ENCODE measurements around the gene HOXA6. TPM values are rescaled to one million over a fixed set of nuclear protein-coding genes. Genes with fewer than 3 reads are reported as not detected.

Gene HOXA6
- total and polyA plus RNA-seq, 4 experiments from 2014 or later: not detected

GRCh38 chr7:27114881-27115220 is 32.7 kb downstream of the HOXA6 start:
- intact Hi-C loops (cut with micrococcal nuclease): no loop called here
- no peaks in the 10 kb centered on the region for H3K36me3 ChIP-seq (ENCODE audit: insufficient read depth, low read length)
- Mint-ChIP-seq H3K4me3 (no peak overlapping the region), H3K27ac (no peak overlapping the region), H3K36me3 (no peaks in the 10 kb centered on the region), H3K4me1 (no peaks in the 10 kb centered on the region), H3K9me3 (no peaks in the 10 kb centered on the region), H3K27me3 (peaks cover 8 to 9% of the 10 kb centered on the region in 2 donors)
- H3K27me3 ChIP-seq (ENCODE audit: insufficient read depth, low read length): no peaks in the 10 kb centered on the region
- H3K9me3 ChIP-seq (ENCODE audit: control insufficient read depth in 1 of 2, low read length in 2 of 2): no peaks in the 10 kb centered on the region
- no peaks in the 10 kb centered on the region for H3K4me1 ChIP-seq (ENCODE audit: insufficient read depth, low read length)
- ChIA-PET POLR2A (ENCODE audit: partially characterized antibody) (no interaction called here), CTCF (ENCODE audit: partially characterized antibody) (interaction anchor here (1.3 kb wide), 1 partner anchor 45 kb away, joined by 3 read pairs; no protein-coding TSS in a partner anchor)
- no peak overlapping the region for H3K4me3 ChIP-seq (ENCODE audit: low read length in 2 of 2)
- DNase-seq: no peak
- no peak overlapping the region for H3K27ac ChIP-seq (ENCODE audit: low read depth, low read length)

- H3K9me3 ChIP-seq (ENCODE audit: control insufficient read depth in 1 of 2, low read length in 2 of 2): no peaks in the 10 kb centered on the region
- no peak overlapping the region for H3K4me3 ChIP-seq (ENCODE audit: low read length in 2 of 2)
- H3K27me3 ChIP-seq (ENCODE audit: insufficient read depth, low read length): no peaks in the 10 kb centered on the region
- H3K4me1 Mint-ChIP-seq: no peaks in the 10 kb centered on the region
- no peak overlapping the region for H3K27ac ChIP-seq (ENCODE audit: low read depth, low read length)
- no peak overlapping the region for H3K27ac Mint-ChIP-seq
- H3K4me3 Mint-ChIP-seq: no peak overlapping the region
- intact Hi-C loops (cut with micrococcal nuclease): no loop called here
- DNase-seq: no peak
- peaks cover 6 to 8% of the 10 kb centered on the region in 2 donors for H3K27me3 Mint-ChIP-seq
- ChIA-PET POLR2A (ENCODE audit: partially characterized antibody) (no interaction called here), CTCF (ENCODE audit: partially characterized antibody) (interaction anchor here (1.3 kb wide), 1 partner anchor 45 kb away, joined by 3 read pairs; no protein-coding TSS in a partner anchor)
- no peaks in the 10 kb centered on the region for H3K9me3 Mint-ChIP-seq
- no peaks in the 10 kb centered on the region for H3K4me1 ChIP-seq (ENCODE audit: insufficient read depth, low read length)
- no peaks in the 10 kb centered on the region for H3K36me3 Mint-ChIP-seq
- no peaks in the 10 kb centered on the region for H3K36me3 ChIP-seq (ENCODE audit: insufficient read depth, low read length)
Measured at GRCh38 chr7:27113991-27114769, 33.4 kb downstream of the HOXA6 start.

GRCh38 chr7:27112955-27113949 is 34.3 kb downstream of the HOXA6 start:
- POLR2A ChIA-PET (ENCODE audit: partially characterized antibody): no interaction called here
- CTCF ChIA-PET (ENCODE audit: partially characterized antibody): no interaction called here
- Mint-ChIP-seq H3K4me1 (no peaks in the 10 kb centered on the region), H3K4me3 (no peak overlapping the region), H3K36me3 (no peaks in the 10 kb centered on the region), H3K9me3 (peaks cover 0 to 2% (median 0%) of the 10 kb centered on the region in 8 donors), H3K27me3 (peaks cover 1 to 6% of the 10 kb centered on the region in 2 donors), H3K27ac (no peak overlapping the region)
- Histone ChIP-seq H3K4me1 (ENCODE audit: insufficient read depth, low read length) (no peaks in the 10 kb centered on the region), H3K36me3 (ENCODE audit: insufficient read depth, low read length) (no peaks in the 10 kb centered on the region), H3K4me3 (ENCODE audit: low read length in 2 of 2) (no peak overlapping the region), H3K9me3 (ENCODE audit: control insufficient read depth in 1 of 2, low read length in 2 of 2) (no peaks in the 10 kb centered on the region), H3K27me3 (ENCODE audit: insufficient read depth, low read length) (no peaks in the 10 kb centered on the region), H3K27ac (ENCODE audit: low read depth, low read length) (no peak overlapping the region)
- no peak for DNase-seq
- intact Hi-C loops (cut with micrococcal nuclease): no loop called here

GRCh38 chr7:27112361-27112760 is 35.2 kb downstream of the HOXA6 start:
- Histone ChIP-seq H3K36me3 (ENCODE audit: insufficient read depth, low read length) (no peaks in the 10 kb centered on the region), H3K27ac (ENCODE audit: low read depth, low read length) (no peak overlapping the region), H3K9me3 (ENCODE audit: control insufficient read depth in 1 of 2, low read length in 2 of 2) (no peaks in the 10 kb centered on the region), H3K4me3 (ENCODE audit: low read length in 2 of 2) (no peak overlapping the region), H3K4me1 (ENCODE audit: insufficient read depth, low read length) (no peaks in the 10 kb centered on the region), H3K27me3 (ENCODE audit: insufficient read depth, low read length) (no peaks in the 10 kb centered on the region)
- CTCF ChIA-PET (ENCODE audit: partially characterized antibody): no interaction called here
- Mint-ChIP-seq H3K36me3 (no peaks in the 10 kb centered on the region), H3K9me3 (peaks cover 0 to 2% (median 0%) of the 10 kb centered on the region in 8 donors), H3K4me1 (no peaks in the 10 kb centered on the region), H3K27ac (no peak overlapping the region), H3K27me3 (peaks cover 0 to 6% of the 10 kb centered on the region in 2 donors), H3K4me3 (no peak overlapping the region)
- POLR2A ChIA-PET (ENCODE audit: partially characterized antibody): no interaction called here
- intact Hi-C loops (cut with micrococcal nuclease): no loop called here
- no peak for DNase-seq

- H3K9me3 Mint-ChIP-seq: peaks cover 0 to 2% (median 0%) of the 10 kb centered on the region in 8 donors
- H3K36me3 Mint-ChIP-seq: no peaks in the 10 kb centered on the region
- CTCF ChIA-PET (ENCODE audit: partially characterized antibody): no interaction called here
- no peak for DNase-seq
- no peak overlapping the region for H3K4me3 Mint-ChIP-seq
- intact Hi-C loops (cut with micrococcal nuclease): no loop called here
- H3K4me3 ChIP-seq (ENCODE audit: low read length in 2 of 2): no peak overlapping the region
- no peaks in the 10 kb centered on the region for H3K4me1 Mint-ChIP-seq
- H3K27me3 ChIP-seq (ENCODE audit: insufficient read depth, low read length): no peaks in the 10 kb centered on the region
- H3K36me3 ChIP-seq (ENCODE audit: insufficient read depth, low read length): no peaks in the 10 kb centered on the region
- no peaks in the 10 kb centered on the region for H3K9me3 ChIP-seq (ENCODE audit: control insufficient read depth in 1 of 2, low read length in 2 of 2)
- no peak overlapping the region for H3K27ac Mint-ChIP-seq
- H3K4me1 ChIP-seq (ENCODE audit: insufficient read depth, low read length): no peaks in the 10 kb centered on the region
- H3K27ac ChIP-seq (ENCODE audit: low read depth, low read length): no peak overlapping the region
- peaks cover 0 to 6% of the 10 kb centered on the region in 2 donors for H3K27me3 Mint-ChIP-seq
- POLR2A ChIA-PET (ENCODE audit: partially characterized antibody): no interaction called here
Measured at GRCh38 chr7:27111751-27112277, 35.8 kb downstream of the HOXA6 start.

- H3K27ac ChIP-seq (ENCODE audit: low read depth, low read length): no peak overlapping the region
- Mint-ChIP-seq H3K27me3 (peaks cover under 1 to 6% of the 10 kb centered on the region in 2 donors), H3K9me3 (peaks cover 0 to 2% (median 0%) of the 10 kb centered on the region in 8 donors), H3K4me3 (no peak overlapping the region), H3K4me1 (no peaks in the 10 kb centered on the region), H3K27ac (no peak overlapping the region), H3K36me3 (no peaks in the 10 kb centered on the region)
- ChIA-PET POLR2A (ENCODE audit: partially characterized antibody) (no interaction called here), CTCF (ENCODE audit: partially characterized antibody) (interaction anchor here (1.0 to 1.5 kb wide), 2 partner anchors 28 to 429 kb away, joined by 3 read pairs; no protein-coding TSS in a partner anchor)
- H3K9me3 ChIP-seq (ENCODE audit: control insufficient read depth in 1 of 2, low read length in 2 of 2): no peaks in the 10 kb centered on the region
- no peaks in the 10 kb centered on the region for H3K27me3 ChIP-seq (ENCODE audit: insufficient read depth, low read length)
- H3K4me1 ChIP-seq (ENCODE audit: insufficient read depth, low read length): no peaks in the 10 kb centered on the region
- intact Hi-C loops (cut with micrococcal nuclease): no loop called here
- no peaks in the 10 kb centered on the region for H3K36me3 ChIP-seq (ENCODE audit: insufficient read depth, low read length)
- no peak overlapping the region for H3K4me3 ChIP-seq (ENCODE audit: low read length in 2 of 2)
- no peak for DNase-seq
Measured at GRCh38 chr7:27111042-27111750, 36.4 kb downstream of the HOXA6 start.
